CD4-positive, alpha-beta T cell (primary cell): ENCODE data around the gene NDRG3. TPM values are rescaled to one million over a fixed set of nuclear protein-coding genes. Genes with fewer than 3 reads are reported as not detected.

Experiments used
- ATAC-seq: fragments of 200-7000 bp; cut with Tn5 transposase; one replicate; pipeline ENCODE4 v1.10.0; 2022; ENCODE audit warnings: mild to moderate bottlenecking; ENCODE audit not compliant: poor library complexity
- CTCF ChIA-PET: fragments of 350-600 bp; sonication (Branson Sonifier 250); formaldehyde crosslinking; loops from one replicate; lab custom pipeline; 2021; ENCODE audit warnings: antibody characterized with exemption, inconsistent platforms; lab: Charles Lee
- POLR2A ChIA-PET: fragments of 350-600 bp; sonication (Branson Sonifier 250); formaldehyde crosslinking; loops from one replicate; lab custom pipeline; 2021; ENCODE audit warnings: antibody characterized with exemption, inconsistent platforms; lab: Charles Lee
- DNase-seq, 14 experiments: peaks; one replicate each; pipeline ENCODE4 v3.0.0-alpha.2; 2013 to 2020; ENCODE audit warnings: mixed read lengths in 2 of 14
- H3K27ac ChIP-seq, 2 donors: one replicate each; pipeline versions ENCODE4 v1.5.1 to v1.7.0; 2013; ENCODE audit warnings: low read length in 2 of 2, low read depth in 1 of 2, mild to moderate bottlenecking in 1 of 2
- H3K27me3 ChIP-seq, 2 experiments: 1 replicate in 1 of 2; 2 replicates in 1 of 2; pipeline versions ENCODE4 v1.6.1 to v1.7.0; 2013; ENCODE audit warnings: low read length in 2 of 2, control low read depth in 1 of 2, mild to moderate bottlenecking in 1 of 2, moderate library complexity in 1 of 2; ENCODE audit not compliant: insufficient read depth in 2 of 2, control insufficient read depth in 1 of 2
- H3K36me3 ChIP-seq: one replicate; pipeline ENCODE4 v1.6.1; 2013; ENCODE audit warnings: low read length, control low read depth; ENCODE audit not compliant: insufficient read depth
- H3K4me1 ChIP-seq: one replicate; pipeline ENCODE4 v1.6.1; 2013; ENCODE audit warnings: low read length, control low read depth; ENCODE audit not compliant: insufficient read depth
- H3K4me3 ChIP-seq: one replicate; pipeline ENCODE4 v1.5.1; 2013; ENCODE audit warnings: mild to moderate bottlenecking, low read length, moderate library complexity
- H3K9me3 ChIP-seq, 2 experiments: 1 replicate in 1 of 2; 2 replicates in 1 of 2; pipeline versions ENCODE4 v1.6.1 to v1.7.0; 2013; ENCODE audit warnings: low read length in 2 of 2, mild to moderate bottlenecking in 2 of 2, control low read depth in 1 of 2, moderate library complexity in 1 of 2; ENCODE audit not compliant: control insufficient read depth in 1 of 2, insufficient read depth in 1 of 2
- H3K27ac Mint-ChIP-seq: one replicate; pipeline ENCODE4 v1.8.0; 2020; ENCODE audit warnings: mixed read lengths
- H3K27me3 Mint-ChIP-seq: one replicate; pipeline ENCODE4 v1.8.0; 2021; ENCODE audit warnings: mixed read lengths
- H3K36me3 Mint-ChIP-seq: one replicate; pipeline ENCODE4 v1.8.0; 2021; ENCODE audit warnings: low read depth, mixed read lengths
- H3K4me1 Mint-ChIP-seq: one replicate; pipeline ENCODE4 v1.8.0; 2021; ENCODE audit warnings: low read depth, mixed read lengths
- H3K4me3 Mint-ChIP-seq: one replicate; pipeline ENCODE4 v1.8.0; 2020; ENCODE audit warnings: mild to moderate bottlenecking, mixed read lengths
- H3K9me3 Mint-ChIP-seq: one replicate; pipeline ENCODE4 v1.8.0; 2020; ENCODE audit warnings: mixed read lengths
- CTCF ChIP-seq: fragments of 200-600 bp; IDR thresholded peaks from one replicate; pipeline ENCODE4 v1.8.0; 2022; ENCODE audit warnings: antibody characterized with exemption, mild to moderate bottlenecking
- intact Hi-C, 2 experiments: fragments of 100-400 bp; cut with DNase I in 1 of 2; cut with micrococcal nuclease in 1 of 2; formaldehyde crosslinking; loops; one replicate each; pipeline versions ENCODE4 v1.15.1 to v1.9.0; 2023 to 2025; cut with DNase I, micrococcal nuclease
- total RNA-seq, 174 experiments: library from RNA in 2 of 174; stranded (reverse) in 2 of 174; gene quantifications; one replicate each; pipeline ENCODE4 v1.2.3 and lab custom pipeline; 2021 to 2026

The NDRG3 gene
- total RNA-seq, 2 experiments from 2014 or later, result 17.3 to 17.5 TPM

- peaks cover 23% of the 10 kb centered on the region for H3K4me1 Mint-ChIP-seq
- DNase-seq, result no peak
Observed at GRCh38 chr20:36741072-36741471, 4.8 kb downstream of the NDRG3 start.

GRCh38 chr20:36737183-36737499 is 8.7 kb downstream of the NDRG3 start:
- no peak for TF ChIP-seq CTCF
- H3K9me3 ChIP-seq, result no peaks in the 10 kb centered on the region
- H3K4me1 ChIP-seq, result peaks cover 28% of the 10 kb centered on the region
- Mint-ChIP-seq H3K36me3 (no peaks in the 10 kb centered on the region), H3K27me3 (no peaks in the 10 kb centered on the region), H3K27ac (no peak overlapping the region), H3K4me3 (no peak overlapping the region), H3K4me1 (peaks cover 38% of the 10 kb centered on the region), H3K9me3 (no peaks in the 10 kb centered on the region)
- ChIA-PET POLR2A (interaction anchor here (2.5 kb wide), 1 partner anchor 8 kb away, joined by 12 read pairs; the partner anchor contains the start of gene NDRG3), CTCF (no interaction called here)
- DNase-seq (no peak), ATAC-seq (no peak)
- H3K27ac ChIP-seq, result no peak overlapping the region
- H3K4me3 ChIP-seq, result no peak overlapping the region
- H3K36me3 ChIP-seq, result no peaks in the 10 kb centered on the region
- intact Hi-C loops, result no loop called here
- no peaks in the 10 kb centered on the region for H3K27me3 ChIP-seq

More at GRCh38 chr20:36741072-36741471, 4.8 kb downstream of the NDRG3 start:
- Histone ChIP-seq H3K27me3 (no peaks in the 10 kb centered on the region), H3K9me3 (no peaks in the 10 kb centered on the region), H3K4me3 (no peak overlapping the region), H3K36me3 (no peaks in the 10 kb centered on the region), H3K4me1 (peaks cover 21% of the 10 kb centered on the region), H3K27ac (no peak overlapping the region)
- ChIA-PET POLR2A (no interaction called here), CTCF (interaction anchor here (1.1 kb wide), 1 partner anchor 13 kb away, joined by 3 read pairs; no protein-coding TSS in a partner anchor)
- TF ChIP-seq CTCF, result no peak
- Mint-ChIP-seq H3K9me3 (no peaks in the 10 kb centered on the region), H3K36me3 (no peaks in the 10 kb centered on the region), H3K27me3 (no peaks in the 10 kb centered on the region), H3K27ac (no peak overlapping the region), H3K4me3 (no peak overlapping the region)
- intact Hi-C loops, result no loop called here
- ATAC-seq, result no peak

GRCh38 chr20:36736451-36737182 is 9.3 kb downstream of the NDRG3 start:
- Mint-ChIP-seq H3K4me3 (no peak overlapping the region), H3K27ac (no peak overlapping the region), H3K36me3 (no peaks in the 10 kb centered on the region), H3K4me1 (peaks cover 38% of the 10 kb centered on the region), H3K27me3 (no peaks in the 10 kb centered on the region), H3K9me3 (no peaks in the 10 kb centered on the region)
- Histone ChIP-seq H3K36me3 (no peaks in the 10 kb centered on the region), H3K27ac (no peak overlapping the region), H3K27me3 (no peaks in the 10 kb centered on the region), H3K4me1 (peaks cover 28% of the 10 kb centered on the region), H3K4me3 (no peak overlapping the region), H3K9me3 (no peaks in the 10 kb centered on the region)
- CTCF ChIA-PET, result interaction anchor here (1.3 kb wide), 1 partner anchor 18 kb away, joined by 4 read pairs; no protein-coding TSS in a partner anchor
- no peak for TF ChIP-seq CTCF
- no peak for DNase-seq
- intact Hi-C loops, result no loop called here
- no peak for ATAC-seq
- POLR2A ChIA-PET, result interaction anchor here (2.5 kb wide), 1 partner anchor 9 kb away, joined by 12 read pairs; the partner anchor contains the start of gene NDRG3
